PC-9 (cell line): Measurements from ENCODE around the gene ZMIZ1. TPM values are rescaled to one million over a fixed set of nuclear protein-coding genes. Genes with fewer than 3 reads are reported as not detected.

Experiments
- BruUV-seq: library from RNA; stranded (reverse); fragments of 400-500 nt; replicated peaks from 2 replicates; lab custom pipeline; 2021; lab: Mats Ljungman, UMichigan
- CTCF ChIA-PET: fragments of 300-600 bp; sonication (Branson Sonifier 250); formaldehyde crosslinking; loops from one replicate; lab custom pipeline; 2022; ENCODE audit warnings: antibody characterized with exemption; lab: Charles Lee
- POLR2A ChIA-PET: fragments of 300-600 bp; sonication (Branson Sonifier 250); formaldehyde crosslinking; loops from one replicate; lab custom pipeline; 2022; ENCODE audit warnings: antibody characterized with exemption; ENCODE audit not compliant: unreplicated experiment; lab: Charles Lee
- DNase-seq, 2 experiments: peaks; one replicate each; pipeline versions ENCODE4 v3.0.0 to v3.0.0-alpha.2; 2015 to 2022; ENCODE audit warnings: mixed read lengths in 1 of 2
- H2AFZ ChIP-seq: fragments of 200-600 bp; sonication (generic); 2 replicates; pipeline ENCODE4 v1.8.1; 2017; ENCODE audit warnings: antibody characterized with exemption
- H3F3A ChIP-seq: fragments of 200-600 bp; sonication (generic); 2 replicates; pipeline ENCODE4 v1.8.1; 2017; ENCODE audit warnings: antibody characterized with exemption, mild to moderate bottlenecking, low read depth; ENCODE audit not compliant: insufficient read depth
- H3K27ac ChIP-seq: fragments of 200-600 bp; sonication (generic); 2 replicates; pipeline ENCODE4 v1.6.1; 2016; ENCODE audit warnings: mixed run types
- H3K27me3 ChIP-seq: fragments of 200-600 bp; sonication (generic); 2 replicates; pipeline ENCODE4 v1.6.1; 2016; ENCODE audit warnings: low read depth, mixed run types; ENCODE audit not compliant: insufficient read depth
- H3K36me3 ChIP-seq: fragments of 200-600 bp; sonication (generic); 2 replicates; pipeline ENCODE4 v1.6.1; 2016; ENCODE audit warnings: low read depth, mixed run types
- H3K4me1 ChIP-seq: fragments of 200-600 bp; sonication (generic); replicated peaks from 2 replicates; pipeline ENCODE4 v1.6.1; 2016; ENCODE audit warnings: mixed run types; ENCODE audit not compliant: insufficient read depth
- H3K4me2 ChIP-seq: fragments of 200-600 bp; sonication (generic); 2 replicates; pipeline ENCODE4 v1.6.1; 2017; ENCODE audit warnings: mixed run types
- H3K4me3 ChIP-seq: fragments of 200-600 bp; sonication (generic); 2 replicates; pipeline ENCODE4 v1.6.1; 2016; ENCODE audit warnings: mixed run types
- H3K79me2 ChIP-seq: fragments of 200-600 bp; sonication (generic); 2 replicates; pipeline ENCODE4 v1.6.1; 2017; ENCODE audit warnings: low read depth, mixed run types
- H3K9me2 ChIP-seq: fragments of 200-600 bp; sonication (generic); 2 replicates; pipeline ENCODE4 v1.8.1; 2017; ENCODE audit warnings: mild to moderate bottlenecking; ENCODE audit not compliant: insufficient read depth
- H3K9me3 ChIP-seq: fragments of 200-600 bp; sonication (generic); 2 replicates; pipeline ENCODE4 v1.8.1; 2016; ENCODE audit warnings: low read depth; ENCODE audit not compliant: insufficient read depth
- H4K20me1 ChIP-seq: fragments of 200-600 bp; sonication (generic); 2 replicates; pipeline ENCODE4 v1.8.1; 2017; ENCODE audit not compliant: insufficient read depth
- CTCF ChIP-seq: fragments of 200-600 bp; sonication (generic); conservative IDR thresholded peaks from 2 replicates; pipeline ENCODE4 v1.6.1; 2017; ENCODE audit warnings: mixed run types, antibody characterized with exemption, mild to moderate bottlenecking, moderate library complexity
- EZH2 ChIP-seq: fragments of 200-600 bp; sonication (generic); IDR thresholded peaks from 2 replicates; pipeline ENCODE4 v1.8.0; 2017; ENCODE audit warnings: antibody characterized with exemption, low read depth
- intact Hi-C: fragments of 100-400 bp; cut with micrococcal nuclease; formaldehyde crosslinking; loops from one replicate; pipeline ENCODE4 v1.10.0; 2022; ENCODE audit not compliant: unreplicated experiment
- total RNA-seq: library from RNA; stranded (reverse); gene quantifications from 2 replicates; pipeline ENCODE4 v1.2.3, GENCODE V29; 2021

Gene ZMIZ1
- total RNA-seq, 1 experiment from 2014 or later = 47.6 TPM

DNA sequence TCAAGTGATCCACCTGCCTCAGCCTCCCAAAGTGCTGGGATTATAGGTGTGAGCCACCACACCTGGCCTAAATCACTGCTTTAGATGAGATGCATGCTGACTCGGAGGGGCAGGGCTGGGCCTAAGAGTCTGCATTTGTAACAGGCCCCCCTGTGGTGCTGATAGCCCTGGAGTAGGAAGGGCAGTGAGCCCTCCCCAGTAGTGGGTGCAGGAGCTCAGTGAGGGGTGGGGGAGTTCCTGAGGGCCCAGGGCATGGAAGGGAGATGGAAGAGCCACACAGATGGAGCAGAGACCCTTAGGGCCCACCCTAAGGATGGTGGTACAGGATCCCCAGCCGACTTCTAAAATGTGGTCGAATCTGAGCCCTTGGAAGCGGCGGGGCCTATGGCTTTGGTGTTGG, 146.8 kb downstream of the ZMIZ1 start:
- Histone ChIP-seq H3F3A (0 out of 2 replicates have a peak, but pooled peaks cover under 1% of the 10 kb centered on the region), H3K27ac (no peak overlapping the region), H3K4me1 (no peaks in the 10 kb centered on the region), H3K4me2 (no peak overlapping the region), H3K27me3 (no peaks in the 10 kb centered on the region), H3K9me2 (no peaks in the 10 kb centered on the region), H3K4me3 (no peak overlapping the region), H3K9me3 (no peaks in the 10 kb centered on the region), H2AFZ (no peak overlapping the region), H3K79me2 (no peaks in the 10 kb centered on the region), H3K36me3 (peaks cover 14% of the 10 kb centered on the region; the same call in 1 of the 2 replicates), H4K20me1 (peaks cover 5% of the 10 kb centered on the region)
- no peak for TF ChIP-seq CTCF
- no peak for TF ChIP-seq EZH2
- no peak for DNase-seq
- CTCF ChIA-PET = no interaction called here
- no TSS peak for BruUV-seq
- POLR2A ChIA-PET = no interaction called here
- intact Hi-C loops = no loop called here

GRCh38 chr10:79219322-79219957, 150.7 kb downstream of the ZMIZ1 start:
- no TSS peak for BruUV-seq
- Histone ChIP-seq H3K9me2 (no peaks in the 10 kb centered on the region), H3K36me3 (peaks cover 14% of the 10 kb centered on the region; the same call in 1 of the 2 replicates), H2AFZ (no peak overlapping the region), H3K27ac (no peak overlapping the region), H3K4me2 (no peak overlapping the region), H3K4me3 (no peak overlapping the region), H3K79me2 (no peaks in the 10 kb centered on the region), H3K27me3 (no peaks in the 10 kb centered on the region), H3F3A (no peaks in the 10 kb centered on the region), H4K20me1 (peaks cover 15% of the 10 kb centered on the region; the same call in 1 of the 2 replicates), H3K4me1 (no peaks in the 10 kb centered on the region), H3K9me3 (no peaks in the 10 kb centered on the region)
- no peak for DNase-seq
- ChIA-PET CTCF (no interaction called here), POLR2A (no interaction called here)
- TF ChIP-seq CTCF (no peak), EZH2 (no peak)
- intact Hi-C loops = no loop called here

GRCh38 chr10:79220307-79220706, 151.5 kb downstream of the ZMIZ1 start:
- H4K20me1 ChIP-seq = peaks cover 15% of the 10 kb centered on the region; the same call in 1 of the 2 replicates
- H3K27me3 ChIP-seq = no peaks in the 10 kb centered on the region
- no peak for DNase-seq
- no peak overlapping the region for H3K4me3 ChIP-seq
- TF ChIP-seq CTCF (no peak), EZH2 (no peak)
- ChIA-PET CTCF (no interaction called here), POLR2A (no interaction called here)
- no peak overlapping the region for H2AFZ ChIP-seq
- peaks cover 14% of the 10 kb centered on the region; the same call in 1 of the 2 replicates for H3K36me3 ChIP-seq
- no TSS peak for BruUV-seq
- H3F3A ChIP-seq = no peaks in the 10 kb centered on the region
- no peaks in the 10 kb centered on the region for H3K79me2 ChIP-seq
- H3K9me3 ChIP-seq = no peaks in the 10 kb centered on the region
- H3K4me1 ChIP-seq = no peaks in the 10 kb centered on the region
- intact Hi-C loops = no loop called here
- H3K4me2 ChIP-seq = no peak overlapping the region
- H3K27ac ChIP-seq = no peak overlapping the region
- H3K9me2 ChIP-seq = no peaks in the 10 kb centered on the region
